ENCODE results near the gene PSMD14. TPM values are rescaled to one million over a fixed set of nuclear protein-coding genes. Genes with fewer than 3 reads are reported as not detected.

The PSMD14 gene
- total RNA-seq, 1 experiment from 2014 or later: 93.7 TPM

- Histone ChIP-seq H3K4me3 (ENCODE audit: low read depth in 2 of 2, low read length in 2 of 2) (no peak overlapping the region), H3K27ac (ENCODE audit: low read length) (no peak overlapping the region), H3K9me3 (ENCODE audit: control insufficient read depth, insufficient read depth, low read depth, low read length) (no peaks in the 10 kb centered on the region), H3K27me3 (ENCODE audit: control insufficient read depth, insufficient read depth, low read length) (peaks cover 10% of the 10 kb centered on the region), H3K4me1 (ENCODE audit: control insufficient read depth, insufficient read depth, low read length) (peaks cover 3% of the 10 kb centered on the region; the same call in 1 of the 2 replicates), H3K36me3 (ENCODE audit: control insufficient read depth, insufficient read depth, low read length) (no peaks in the 10 kb centered on the region)
- in situ Hi-C loops (cut with HindIII; ENCODE audit: low pct_unique_long_range_greater_than_20kb, low sequenced_read_pairs): no loop called here
- TF ChIP-seq POLR2AphosphoS5 (IDR thresholded peaks at IDR 0.05; ENCODE audit: low read depth, low read length): no peak
- TF ChIP-seq REST (IDR thresholded peaks at IDR 0.05; ENCODE audit: insufficient read depth in 1 of 2, low read depth in 2 of 2, low read length in 1 of 2): no peak
- no peak for TF ChIP-seq CTCF (IDR thresholded peaks at IDR 0.05)
- TF ChIP-seq TCF7L2 (IDR thresholded peaks at IDR 0.05; ENCODE audit: low read depth, low read length): no peak
- no peak for TF ChIP-seq SIN3A (IDR thresholded peaks at IDR 0.05; ENCODE audit: borderline replicate concordance, insufficient read depth, low read depth, low read length)
- intact Hi-C loops (cut with micrococcal nuclease; ENCODE audit: unreplicated experiment): no loop called here
- no TSS peak for BruUV-seq (replicated peaks)
- ChIA-PET POLR2A (no interaction called here), CTCF (no interaction called here)
- no peak for DNase-seq (ENCODE audit: low read depth, low spot score)
- no peak for ATAC-seq
These were observed 115.5 kb downstream of the PSMD14 start for GRCh38 chr2:161423421-161424393.

DNA sequence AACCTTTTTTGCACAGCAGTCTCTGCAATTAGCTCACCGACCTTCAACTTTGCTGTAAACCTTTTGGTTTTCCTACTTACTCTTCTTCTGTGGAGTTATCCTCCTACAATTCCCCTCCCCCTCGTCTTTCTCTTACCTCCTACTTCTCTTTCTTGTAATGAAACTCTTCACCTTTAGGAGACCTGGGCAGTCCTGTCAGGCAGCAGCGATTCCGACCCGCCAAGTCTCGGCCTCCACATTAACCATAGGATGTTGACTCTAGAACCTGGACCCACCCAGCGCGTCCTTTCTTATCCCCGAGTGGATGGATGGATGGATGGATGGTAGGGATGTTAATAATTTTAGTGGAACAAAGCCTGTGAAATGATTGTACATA lies 116.2 kb downstream of the PSMD14 start:
- ATAC-seq (no peak), DNase-seq (ENCODE audit: low read depth, low spot score) (no peak)
- H3K27me3 ChIP-seq (ENCODE audit: control insufficient read depth, insufficient read depth, low read length): peaks cover 7% of the 10 kb centered on the region
- no peaks in the 10 kb centered on the region for H3K36me3 ChIP-seq (ENCODE audit: control insufficient read depth, insufficient read depth, low read length)
- in situ Hi-C loops (cut with HindIII; ENCODE audit: low pct_unique_long_range_greater_than_20kb, low sequenced_read_pairs): no loop called here
- no peak overlapping the region for H3K27ac ChIP-seq (ENCODE audit: low read length)
- no peaks in the 10 kb centered on the region for H3K9me3 ChIP-seq (ENCODE audit: control insufficient read depth, insufficient read depth, low read depth, low read length)
- intact Hi-C loops (cut with micrococcal nuclease; ENCODE audit: unreplicated experiment): no loop called here
- TF ChIP-seq TCF7L2 (IDR thresholded peaks at IDR 0.05; ENCODE audit: low read depth, low read length): no peak
- no peak for TF ChIP-seq SIN3A (IDR thresholded peaks at IDR 0.05; ENCODE audit: borderline replicate concordance, insufficient read depth, low read depth, low read length)
- no peak for TF ChIP-seq CTCF (IDR thresholded peaks at IDR 0.05)
- TF ChIP-seq REST (IDR thresholded peaks at IDR 0.05; ENCODE audit: insufficient read depth in 1 of 2, low read depth in 2 of 2, low read length in 1 of 2): no peak
- TF ChIP-seq POLR2AphosphoS5 (IDR thresholded peaks at IDR 0.05; ENCODE audit: low read depth, low read length): no peak
- ChIA-PET POLR2A (no interaction called here), CTCF (no interaction called here)
- no peaks in the 10 kb centered on the region for H3K4me1 ChIP-seq (ENCODE audit: control insufficient read depth, insufficient read depth, low read length)
- BruUV-seq (replicated peaks): no TSS peak
- H3K4me3 ChIP-seq (ENCODE audit: low read depth in 2 of 2, low read length in 2 of 2): no peak overlapping the region

Measured in Panc1 (cell line).